Stimulated activated CD8-positive, alpha-beta memory T cell treated with anti-CD3 and anti-CD28 coated beads, Interleukin-12 subunit alpha, Interleukin-12 subunit beta, amount 100 ng/mL, for 4 hours (primary cell): Measurements from ENCODE around the gene MED12L.

Experiments
- DNase-seq: peaks from one replicate; pipeline ENCODE4 v3.0.0-alpha.2; 2020; ENCODE audit warnings: low read depth

MED12L gene

GRCh38 chr3:151459358-151459757, 373.9 kb downstream of the MED12L start:
- no peak for DNase-seq

GRCh38 chr3:151460228-151460627, 374.8 kb downstream of the MED12L start:
- no peak for DNase-seq

- DNase-seq = no peak
These were observed 375.4 kb downstream of the MED12L start, which contains the start of gene IGSF10 for GRCh38 chr3:151460774-151461450. TSS of gene IGSF10 (minus strand) at chr3:151461061. CDS start at chr3:151458709, 2,352 bp downstream.

- DNase-seq = no peak
These were observed 376.9 kb downstream of the MED12L start for GRCh38 chr3:151462278-151462780.

GRCh38 chr3:151462991-151463390, 377.5 kb downstream of the MED12L start:
- no peak for DNase-seq

GRCh38 chr3:151467069-151467468, 381.6 kb downstream of the MED12L start:
- no peak for DNase-seq

GRCh38 chr3:151468284-151468917, 382.9 kb downstream of the MED12L start:
- no peak for DNase-seq

GRCh38 chr3:151476344-151477018, 391.0 kb downstream of the MED12L start:
- DNase-seq = no peak

- no peak for DNase-seq
These were observed 392.3 kb downstream of the MED12L start for GRCh38 chr3:151477591-151478334.

GRCh38 chr3:151478335-151478697, 392.9 kb downstream of the MED12L start:
- no peak for DNase-seq

- DNase-seq = no peak
These were observed 394.0 kb downstream of the MED12L start for GRCh38 chr3:151479452-151479851.

- DNase-seq = no peak
These were observed 395.0 kb downstream of the MED12L start for GRCh38 chr3:151480492-151480891.

- DNase-seq = no peak
These were observed 398.0 kb downstream of the MED12L start for GRCh38 chr3:151483488-151483887.

- no peak for DNase-seq
These were observed 398.6 kb downstream of the MED12L start for GRCh38 chr3:151483961-151484520.
